IPS DF 6.9 (cell line): ENCODE results near the gene QTRT2.
A peak's percentile ranks its signal among the peaks of the same experiment; 100 is the strongest.

Experiments used
- DNase-seq: peaks from one replicate; pipeline ENCODE4 v3.0.0-alpha.2; 2013; ENCODE audit warnings: low read depth, low spot score
- H3K27ac ChIP-seq: one replicate; pipeline ENCODE4 v1.5.1; 2013; ENCODE audit warnings: low read length, control low read depth
- H3K27me3 ChIP-seq: 2 replicates; pipeline ENCODE4 v1.6.1; 2013; ENCODE audit warnings: mild to moderate bottlenecking, low read length; ENCODE audit not compliant: control insufficient read depth, insufficient read depth
- H3K36me3 ChIP-seq: 2 replicates; pipeline ENCODE4 v1.6.1; 2013; ENCODE audit warnings: low read length; ENCODE audit not compliant: control insufficient read depth, insufficient read depth
- H3K4me1 ChIP-seq: 2 replicates; pipeline ENCODE4 v1.6.1; 2013; ENCODE audit warnings: low read length; ENCODE audit not compliant: control insufficient read depth, insufficient read depth
- H3K4me3 ChIP-seq: 2 replicates; pipeline ENCODE4 v1.5.1; 2013; ENCODE audit warnings: mild to moderate bottlenecking, low read length
- H3K9me3 ChIP-seq: 2 replicates; pipeline ENCODE4 v1.6.1; 2013; ENCODE audit warnings: low read length, inconsistent platforms; ENCODE audit not compliant: control insufficient read depth, insufficient read depth
- WGBS: extraction: QIAGEN DNeasy Blood & Tissue Kit; methylation state at CpG from one replicate; pipeline ENCODE4 v1.1.7; 2013; ENCODE audit warnings: mixed read lengths, missing lambda C conversion rate; ENCODE audit not compliant: insufficient read length, insufficient coverage; 5-methylcytosine and 5-hydroxymethylcytosine counted together

The QTRT2 gene

GRCh38 chr3:114034787-114035545, 21.6 kb upstream of the QTRT2 start:
- no peaks in the 10 kb centered on the region for H3K36me3 ChIP-seq
- WGBS, result no CpG with 5 or more reads among the region's 5 CpGs
- no peak overlapping the region for H3K27ac ChIP-seq
- DNase-seq, result no peak
- no peak overlapping the region for H3K4me3 ChIP-seq
- no peaks in the 10 kb centered on the region for H3K27me3 ChIP-seq
- H3K9me3 ChIP-seq, result no peaks in the 10 kb centered on the region
- no peaks in the 10 kb centered on the region for H3K4me1 ChIP-seq

GRCh38 chr3:114035896-114036295, 20.6 kb upstream of the QTRT2 start:
- Histone ChIP-seq H3K27ac (no peak overlapping the region), H3K36me3 (no peaks in the 10 kb centered on the region), H3K9me3 (no peaks in the 10 kb centered on the region), H3K4me1 (no peaks in the 10 kb centered on the region), H3K27me3 (no peaks in the 10 kb centered on the region), H3K4me3 (no peak overlapping the region)
- no peak for DNase-seq
- WGBS, result no CpG with 5 or more reads among the region's 3 CpGs

GRCh38 chr3:114043205-114043604, 13.3 kb upstream of the QTRT2 start:
- no peak overlapping the region for H3K4me3 ChIP-seq
- no peak for DNase-seq
- H3K9me3 ChIP-seq, result no peaks in the 10 kb centered on the region
- no peaks in the 10 kb centered on the region for H3K4me1 ChIP-seq
- no peak overlapping the region for H3K27ac ChIP-seq
- no peaks in the 10 kb centered on the region for H3K27me3 ChIP-seq
- no peaks in the 10 kb centered on the region for H3K36me3 ChIP-seq

- no CpG with 5 or more reads among the region's 2 CpGs for WGBS
- no peak overlapping the region for H3K4me3 ChIP-seq
- no peak overlapping the region for H3K27ac ChIP-seq
- H3K27me3 ChIP-seq, result no peaks in the 10 kb centered on the region
- H3K36me3 ChIP-seq, result no peaks in the 10 kb centered on the region
- no peaks in the 10 kb centered on the region for H3K4me1 ChIP-seq
- H3K9me3 ChIP-seq, result no peaks in the 10 kb centered on the region
- no peak for DNase-seq
These were observed 4.3 kb upstream of the QTRT2 start for GRCh38 chr3:114052216-114052615.

GRCh38 chr3:114057011-114057347, 442 bp downstream of the QTRT2 start:
- peak overlapping the region; percentile 63; the same call in 1 of the 2 replicates for H3K4me3 ChIP-seq
- DNase-seq, result no peak
- no peaks in the 10 kb centered on the region for H3K27me3 ChIP-seq
- H3K4me1 ChIP-seq, result no peaks in the 10 kb centered on the region
- no CpG with 5 or more reads among the region's 8 CpGs for WGBS
- no peaks in the 10 kb centered on the region for H3K9me3 ChIP-seq
- H3K27ac ChIP-seq, result no peak overlapping the region
- no peaks in the 10 kb centered on the region for H3K36me3 ChIP-seq

GRCh38 chr3:114058646-114059045, 2.1 kb downstream of the QTRT2 start:
- no peaks in the 10 kb centered on the region for H3K36me3 ChIP-seq
- no peaks in the 10 kb centered on the region for H3K9me3 ChIP-seq
- H3K4me3 ChIP-seq, result no peak overlapping the region
- WGBS, result no CpG with 5 or more reads among the region's 8 CpGs
- no peak for DNase-seq
- no peaks in the 10 kb centered on the region for H3K27me3 ChIP-seq
- no peak overlapping the region for H3K27ac ChIP-seq
- no peaks in the 10 kb centered on the region for H3K4me1 ChIP-seq

- no CpG with 5 or more reads among the region's 8 CpGs for WGBS
- DNase-seq, result no peak
- no peak overlapping the region for H3K27ac ChIP-seq
These were observed 4.5 kb downstream of the QTRT2 start for GRCh38 chr3:114060906-114061655.

GRCh38 chr3:114067804-114068203, 11.3 kb downstream of the QTRT2 start:
- WGBS, result no CpG with 5 or more reads among the region's 4 CpGs
- H3K4me3 ChIP-seq, result no peak overlapping the region
- H3K27me3 ChIP-seq, result no peaks in the 10 kb centered on the region
- peaks cover 16% of the 10 kb centered on the region; the same call in 1 of the 2 replicates for H3K36me3 ChIP-seq
- H3K27ac ChIP-seq, result no peak overlapping the region
- no peaks in the 10 kb centered on the region for H3K9me3 ChIP-seq
- H3K4me1 ChIP-seq, result no peaks in the 10 kb centered on the region
- no peak for DNase-seq

More at GRCh38 chr3:114060906-114061655, 4.5 kb downstream of the QTRT2 start:
- H3K9me3 ChIP-seq, result no peaks in the 10 kb centered on the region
- H3K27me3 ChIP-seq, result no peaks in the 10 kb centered on the region
- H3K4me3 ChIP-seq, result no peak overlapping the region
- H3K4me1 ChIP-seq, result no peaks in the 10 kb centered on the region
- peaks cover 5% of the 10 kb centered on the region; the same call in 1 of the 2 replicates for H3K36me3 ChIP-seq

GRCh38 chr3:114068336-114068735, 11.8 kb downstream of the QTRT2 start:
- Histone ChIP-seq H3K36me3 (peaks cover 16% of the 10 kb centered on the region; the same call in 1 of the 2 replicates), H3K27me3 (no peaks in the 10 kb centered on the region), H3K4me1 (no peaks in the 10 kb centered on the region), H3K27ac (no peak overlapping the region), H3K9me3 (no peaks in the 10 kb centered on the region), H3K4me3 (no peak overlapping the region)
- no CpG with 5 or more reads among the region's 4 CpGs for WGBS
- DNase-seq, result no peak

- Histone ChIP-seq H3K4me1 (no peaks in the 10 kb centered on the region), H3K36me3 (peaks cover 14% of the 10 kb centered on the region), H3K4me3 (no peak overlapping the region), H3K27ac (no peak overlapping the region), H3K27me3 (no peaks in the 10 kb centered on the region), H3K9me3 (no peaks in the 10 kb centered on the region)
- DNase-seq, result no peak
- WGBS, result no CpG with 5 or more reads among the region's 1 CpG
These were observed 15.2 kb downstream of the QTRT2 start for GRCh38 chr3:114071786-114072185.
